ENCODE measurements around the gene AGPAT2. TPM values are rescaled to one million over a fixed set of nuclear protein-coding genes. Genes with fewer than 3 reads are reported as not detected.

Gene AGPAT2
- total RNA-seq, 1 donor: 30.0 TPM

- Histone ChIP-seq H3K4me1 (ENCODE audit: insufficient read depth, low read length) (peaks cover 7% of the 10 kb centered on the region), H3K27me3 (ENCODE audit: insufficient read depth, low read length) (peaks cover 9% of the 10 kb centered on the region), H4K20me1 (ENCODE audit: insufficient read depth, low read length) (peaks cover 4% of the 10 kb centered on the region), H3K4me3 (ENCODE audit: insufficient read depth, low read length) (no peak overlapping the region), H3K79me2 (ENCODE audit: insufficient read depth, low read length) (no peaks in the 10 kb centered on the region), H3K27ac (ENCODE audit: low read depth, low read length) (no peak overlapping the region), H3K9me3 (ENCODE audit: low read depth, low read length) (no peaks in the 10 kb centered on the region), H2AFZ (ENCODE audit: low read length) (no peak overlapping the region), H3K36me3 (ENCODE audit: insufficient read depth, low read length) (no peaks in the 10 kb centered on the region), H3K4me2 (ENCODE audit: insufficient read depth, low read length) (no peak overlapping the region)
- DNase-seq (ENCODE audit: insufficient read length, low spot score, missing footprints): no peak
- TF ChIP-seq CTCF (IDR thresholded peaks at IDR 0.05; ENCODE audit: extremely low read depth, low read depth, low read length): no peak
Observed at GRCh38 chr9:136629001-136629878, 58.0 kb downstream of the AGPAT2 start.

GRCh38 chr9:136628268-136628667, 59.0 kb downstream of the AGPAT2 start:
- Histone ChIP-seq H3K4me2 (ENCODE audit: insufficient read depth, low read length) (no peak overlapping the region), H3K4me1 (ENCODE audit: insufficient read depth, low read length) (peaks cover 7% of the 10 kb centered on the region), H3K4me3 (ENCODE audit: insufficient read depth, low read length) (no peak overlapping the region), H3K27me3 (ENCODE audit: insufficient read depth, low read length) (peaks cover 3% of the 10 kb centered on the region), H2AFZ (ENCODE audit: low read length) (no peak overlapping the region), H4K20me1 (ENCODE audit: insufficient read depth, low read length) (peaks cover 4% of the 10 kb centered on the region), H3K36me3 (ENCODE audit: insufficient read depth, low read length) (no peaks in the 10 kb centered on the region), H3K27ac (ENCODE audit: low read depth, low read length) (no peak overlapping the region), H3K9me3 (ENCODE audit: low read depth, low read length) (no peaks in the 10 kb centered on the region), H3K79me2 (ENCODE audit: insufficient read depth, low read length) (no peaks in the 10 kb centered on the region)
- TF ChIP-seq CTCF (IDR thresholded peaks at IDR 0.05; ENCODE audit: extremely low read depth, low read depth, low read length): no peak
- DNase-seq (ENCODE audit: insufficient read length, low spot score, missing footprints): no peak

- Histone ChIP-seq H3K4me3 (ENCODE audit: insufficient read depth, low read length) (no peak overlapping the region), H3K4me2 (ENCODE audit: insufficient read depth, low read length) (no peak overlapping the region), H2AFZ (ENCODE audit: low read length) (no peak overlapping the region), H3K27me3 (ENCODE audit: insufficient read depth, low read length) (peaks cover under 1% of the 10 kb centered on the region), H4K20me1 (ENCODE audit: insufficient read depth, low read length) (peaks cover 4% of the 10 kb centered on the region), H3K36me3 (ENCODE audit: insufficient read depth, low read length) (no peaks in the 10 kb centered on the region), H3K4me1 (ENCODE audit: insufficient read depth, low read length) (peaks cover 7% of the 10 kb centered on the region), H3K9me3 (ENCODE audit: low read depth, low read length) (no peaks in the 10 kb centered on the region), H3K79me2 (ENCODE audit: insufficient read depth, low read length) (no peaks in the 10 kb centered on the region), H3K27ac (ENCODE audit: low read depth, low read length) (no peak overlapping the region)
- peak; percentile 83 for DNase-seq (ENCODE audit: insufficient read length, low spot score, missing footprints)
- TF ChIP-seq CTCF (IDR thresholded peaks at IDR 0.05; ENCODE audit: extremely low read depth, low read depth, low read length): no peak
Observed at GRCh38 chr9:136627703-136628102, 59.6 kb downstream of the AGPAT2 start.
